Kidney (tissue), 14 donors: ENCODE measurements around the gene ITLN1. TPM values are rescaled to one million over a fixed set of nuclear protein-coding genes. Genes with fewer than 3 reads are reported as not detected.

Experiments used
- DNase-seq, 5 donors: peaks; one replicate each; pipeline ENCODE4 v3.0.0-alpha.2; 2013 to 2020
- FAIRE-seq: peaks from 2 replicates; lab custom pipeline; 2012; peaks lifted over from hg19 to GRCh38; lab: Jason Lieb, UNC
- H3K27ac ChIP-seq, 2 donors: one replicate each; pipeline ENCODE4 v1.7.0; 2013; ENCODE audit warnings: low read depth in 2 of 2, low read length in 2 of 2, inconsistent platforms in 1 of 2
- H3K27me3 ChIP-seq: one replicate; pipeline ENCODE4 v1.7.1; 2013; ENCODE audit warnings: low read length, inconsistent platforms; ENCODE audit not compliant: control insufficient read depth, insufficient read depth
- H3K36me3 ChIP-seq, 3 donors: one replicate each; pipeline versions ENCODE4 v1.7.0 to v1.7.1; 2013; ENCODE audit warnings: low read length in 3 of 3, control low read depth in 1 of 3, inconsistent platforms in 1 of 3; ENCODE audit not compliant: insufficient read depth in 3 of 3, control insufficient read depth in 2 of 3
- H3K4me1 ChIP-seq, 3 donors: one replicate each; pipeline versions ENCODE4 v1.7.0 to v1.7.1; 2013; ENCODE audit warnings: low read length in 3 of 3, inconsistent platforms in 1 of 3, low read depth in 1 of 3; ENCODE audit not compliant: control insufficient read depth in 2 of 3, insufficient read depth in 2 of 3
- H3K4me3 ChIP-seq, 3 donors: one replicate each; pipeline versions ENCODE4 v1.7.0 to v1.8.1; 2013; ENCODE audit warnings: low read length in 3 of 3, control low read depth in 1 of 3, inconsistent platforms in 1 of 3
- H3K9ac ChIP-seq, 3 donors: one replicate each; pipeline versions ENCODE4 v1.7.0 to v1.7.1; 2013; ENCODE audit warnings: low read length in 3 of 3, control low read depth in 1 of 3, inconsistent platforms in 1 of 3
- H3K9me3 ChIP-seq, 3 donors: one replicate each; pipeline versions ENCODE4 v1.7.0 to v1.7.1; 2013; ENCODE audit warnings: low read length in 3 of 3, control low read depth in 1 of 3, inconsistent platforms in 1 of 3; ENCODE audit not compliant: control insufficient read depth in 2 of 3, insufficient read depth in 1 of 3
- CTCF ChIP-seq: IDR thresholded peaks from 3 replicates; pipeline ENCODE4 v1.5.1; 2012; ENCODE audit warnings: mild to moderate bottlenecking, moderate library complexity, borderline replicate concordance; ENCODE audit not compliant: insufficient read depth; ENCODE audit errors: extremely low read depth
- intact Hi-C: fragments of 100-400 bp; cut with DNase I; formaldehyde crosslinking; loops from one replicate; pipeline ENCODE4 v1.11.1; 2022
- polyA plus RNA-seq: library from polyadenylated mRNA; stranded (reverse); fragments of 350-450 nt; fragmentation: Illumina TruSeq; extraction: RNeasy Lipid Tissue Mini Kit (QIAGEN cat#74804); gene quantifications from one replicate; pipeline ENCODE4 v1.2.3, GENCODE V29; 2014; ENCODE audit warnings: low read depth, low replicate concordance; ENCODE audit not compliant: insufficient read depth
- total RNA-seq: library from RNA; stranded (reverse); fragmentation: NEBNext Ultra II Directional; extraction: Animal tissue kit (Norgen Biotek cat#: 25700); gene quantifications from one replicate; pipeline ENCODE4 v1.2.1, GENCODE V29; 2021
- donor health status: control.
- donor health status: control.
- donor health status: control.
- donor health status: control.
- donor health status: control.
- donor health status: DM: yes; HTN: yes; CAD: no.
- donor health status: Normal renal cell carcinoma (clear cell type).

ITLN1 gene
- total and polyA plus RNA-seq, 2 donors from 2014 or later, result 15.4 TPM; not detected in 1

- no peaks in the 10 kb centered on the region for H3K27me3 ChIP-seq
- H3K4me1 ChIP-seq, result no peaks in the 10 kb centered on the region
- intact Hi-C loops, result no loop called here
- no peak for FAIRE-seq
- no peaks in the 10 kb centered on the region for H3K9me3 ChIP-seq
- no peak overlapping the region for H3K27ac ChIP-seq
- DNase-seq, result no peak
- TF ChIP-seq CTCF, result no peak
- H3K4me3 ChIP-seq, result no peak overlapping the region
- H3K36me3 ChIP-seq, result no peaks in the 10 kb centered on the region
- no peak overlapping the region for H3K9ac ChIP-seq
Observed at GRCh38 chr1:160826546-160826945, 58.4 kb downstream of the ITLN1 start.

Other genes starting within 250 kb of the ITLN1 start
- gene SLAMF1, start 238.1 kb downstream of the ITLN1 start, total RNA-seq, result 3.3 TPM
- gene SLAMF1, start 238.1 kb downstream of the ITLN1 start, polyA plus RNA-seq, result 0.13 TPM
- 20.5 TPM for gene CD48, start 173.4 kb downstream of the ITLN1 start, total RNA-seq
- 3.2 TPM for gene CD48, start 173.4 kb downstream of the ITLN1 start, polyA plus RNA-seq
- 13.9 TPM for gene SLAMF7, start 145.9 kb downstream of the ITLN1 start, total RNA-seq
- 0.65 TPM for gene SLAMF7, start 145.9 kb downstream of the ITLN1 start, polyA plus RNA-seq
- gene LY9, start 89.0 kb downstream of the ITLN1 start, total RNA-seq, result 3.5 TPM
- 0.41 TPM for gene LY9, start 89.0 kb downstream of the ITLN1 start, polyA plus RNA-seq
- 1.8 TPM for gene CD244, start 22.3 kb downstream of the ITLN1 start, total RNA-seq
- 0.15 TPM for gene CD244, start 22.3 kb downstream of the ITLN1 start, polyA plus RNA-seq
- not detected for gene ITLN2, start 69.6 kb upstream of the ITLN1 start, total RNA-seq
- 0.88 TPM for gene ITLN2, start 69.6 kb upstream of the ITLN1 start, polyA plus RNA-seq
- gene F11R, start 136.0 kb upstream of the ITLN1 start, total RNA-seq, result 117 TPM
- gene F11R, start 136.0 kb upstream of the ITLN1 start, polyA plus RNA-seq, result 36.9 TPM
- 74.5 TPM for gene TSTD1, start 153.8 kb upstream of the ITLN1 start, total RNA-seq
- gene TSTD1, start 153.8 kb upstream of the ITLN1 start, polyA plus RNA-seq, result 200 TPM
- gene USF1, start 160.8 kb upstream of the ITLN1 start, total RNA-seq, result 56.1 TPM
- gene USF1, start 160.8 kb upstream of the ITLN1 start, polyA plus RNA-seq, result 48.7 TPM
- 21.6 TPM for gene ARHGAP30, start 184.7 kb upstream of the ITLN1 start, total RNA-seq
- gene ARHGAP30, start 184.7 kb upstream of the ITLN1 start, polyA plus RNA-seq, result 1.2 TPM
- 12.8 TPM for gene NECTIN4, start 204.4 kb upstream of the ITLN1 start, total RNA-seq
- gene NECTIN4, start 204.4 kb upstream of the ITLN1 start, polyA plus RNA-seq, result 2.7 TPM
- gene KLHDC9, start 213.2 kb upstream of the ITLN1 start, total RNA-seq, result 21.9 TPM
- gene KLHDC9, start 213.2 kb upstream of the ITLN1 start, polyA plus RNA-seq, result 32.2 TPM
- 46.7 TPM for gene PFDN2, start 232.9 kb upstream of the ITLN1 start, total RNA-seq
- gene PFDN2, start 232.9 kb upstream of the ITLN1 start, polyA plus RNA-seq, result 149 TPM
- 42.3 TPM for gene NIT1, start 232.9 kb upstream of the ITLN1 start, total RNA-seq
- 91.5 TPM for gene NIT1, start 232.9 kb upstream of the ITLN1 start, polyA plus RNA-seq
- gene DEDD, start 247.5 kb upstream of the ITLN1 start, total RNA-seq, result 37.2 TPM
- gene DEDD, start 247.5 kb upstream of the ITLN1 start, polyA plus RNA-seq, result 23.2 TPM